HCT116 (cell line): ENCODE data around the gene TMC8. TPM values are rescaled to one million over a fixed set of nuclear protein-coding genes. Genes with fewer than 3 reads are reported as not detected.

Experiments
- ATAC-seq: fragments of 200-7000 bp; cut with Tn5 transposase; 2 replicates; pipeline ENCODE4 v1.9.1; 2020; ENCODE audit warnings: mild to moderate bottlenecking, moderate library complexity
- BruUV-seq: library from RNA; stranded (reverse); fragments of 400-500 nt; replicated peaks from 2 replicates; lab custom pipeline; 2021; lab: Mats Ljungman, UMichigan
- CTCF ChIA-PET: fragments of 300-600 bp; sonication (Branson Sonifier 250); formaldehyde crosslinking; loops from one replicate; lab custom pipeline; 2021; ENCODE audit warnings: antibody characterized with exemption; lab: Charles Lee
- POLR2A ChIA-PET: fragments of 300-600, 350-600 bp; sonication (Branson Sonifier 250); formaldehyde crosslinking; loops from one replicate; lab custom pipeline; 2021; ENCODE audit warnings: antibody characterized with exemption; lab: Charles Lee
- RAD21 ChIA-PET, 2 experiments: fragments of 300-600 bp; sonication (Branson Sonifier 250); formaldehyde crosslinking; loops; one replicate each; lab custom pipeline; 2023; ENCODE audit warnings: low total read pairs in 2 of 2; ENCODE audit not compliant: uncharacterized antibody in 2 of 2, unreplicated experiment in 2 of 2, low non-redundant PET in 1 of 2; lab: Charles Lee
- DNase-seq: peaks from one replicate; pipeline ENCODE4 v3.0.0-alpha.2; 2010; ENCODE audit warnings: low read depth, low spot score
- H2AFZ ChIP-seq: fragments of 200-600 bp; shearing (Covaris generic), sonication (generic); 2 replicates; pipeline ENCODE4 v1.6.1; 2017; ENCODE audit warnings: low read depth, mixed run types, mixed read lengths, antibody characterized with exemption, low read length; ENCODE audit not compliant: poor library complexity, severe bottlenecking
- H3K27ac ChIP-seq: 2 replicates; pipeline ENCODE4 v1.5.1; 2012; ENCODE audit warnings: low read depth, low read length
- H3K27me3 ChIP-seq: fragments of 200-600 bp; sonication (generic); 2 replicates; pipeline ENCODE4 v1.6.1; 2016; ENCODE audit warnings: mixed run types, low read length, mixed read lengths; ENCODE audit not compliant: insufficient read depth
- H3K36me3 ChIP-seq, 2 experiments: fragments of 200-500 bp in 1 of 2; fragments of 200-600 bp in 1 of 2; sonication (Bioruptor generic) in 1 of 2; sonication (generic) in 1 of 2; 2 replicates each; pipeline versions ENCODE4 v1.5.1 to v1.6.1; 2014 to 2016; ENCODE audit warnings: low read length in 2 of 2, inconsistent platforms in 1 of 2, mixed read lengths in 1 of 2, mixed run types in 1 of 2; ENCODE audit not compliant: insufficient read depth in 2 of 2, control insufficient read depth in 1 of 2
- H3K4me1 ChIP-seq, 2 experiments: fragments of 200-600 bp in 1 of 2; sonication (generic) in 1 of 2; 2 replicates each; pipeline versions ENCODE4 v1.5.1 to v1.6.1; 2012 to 2017; ENCODE audit warnings: low read length in 2 of 2, inconsistent platforms in 1 of 2, mild to moderate bottlenecking in 1 of 2, mixed read lengths in 1 of 2, mixed run types in 1 of 2, moderate library complexity in 1 of 2; ENCODE audit not compliant: insufficient read depth in 2 of 2, control insufficient read depth in 1 of 2
- H3K4me2 ChIP-seq: fragments of 200-600 bp; sonication (generic); 2 replicates; pipeline ENCODE4 v1.6.1; 2017; ENCODE audit warnings: mixed run types, low read length, mixed read lengths
- H3K4me3 ChIP-seq, 2 experiments: fragments of 200-600 bp in 1 of 2; sonication (generic) in 1 of 2; replicated peaks in 1 of 2; 2 replicates each; pipeline ENCODE4 v1.5.1; 2011 to 2016; ENCODE audit warnings: low read length in 2 of 2, control low read depth in 1 of 2, low read depth in 1 of 2, mild to moderate bottlenecking in 1 of 2, mixed read lengths in 1 of 2, mixed run types in 1 of 2
- H3K79me2 ChIP-seq: fragments of 200-600 bp; sonication (generic); 2 replicates; pipeline ENCODE4 v1.6.1; 2017; ENCODE audit warnings: mild to moderate bottlenecking, mixed run types, low read length, moderate library complexity, mixed read lengths; ENCODE audit not compliant: insufficient read depth
- H3K9ac ChIP-seq: fragments of 200-600 bp; sonication (generic); 2 replicates; pipeline ENCODE4 v1.6.1; 2016; ENCODE audit warnings: low read length, mixed read lengths
- H3K9me2 ChIP-seq: fragments of 200-600 bp; sonication (generic), shearing (Covaris generic); 2 replicates; pipeline ENCODE4 v1.6.1; 2017; ENCODE audit warnings: mixed run types, mild to moderate bottlenecking, moderate library complexity; ENCODE audit not compliant: insufficient read depth
- H3K9me3 ChIP-seq, 2 experiments: fragments of 200-500 bp in 1 of 2; fragments of 200-600 bp in 1 of 2; sonication (Bioruptor generic) in 1 of 2; sonication (generic) in 1 of 2; 2 replicates each; pipeline ENCODE4 v1.6.1; 2014 to 2017; ENCODE audit warnings: low read length in 2 of 2, mixed read lengths in 2 of 2, inconsistent platforms in 1 of 2, low read depth in 1 of 2, mild to moderate bottlenecking in 1 of 2, mixed run types in 1 of 2, moderate library complexity in 1 of 2; ENCODE audit not compliant: control insufficient read depth in 1 of 2, insufficient read depth in 1 of 2
- H4K20me1 ChIP-seq: fragments of 200-600 bp; sonication (generic), shearing (Covaris generic); 2 replicates; pipeline ENCODE4 v1.6.1; 2017; ENCODE audit warnings: mixed run types, mild to moderate bottlenecking, moderate library complexity; ENCODE audit not compliant: insufficient read depth
- CBX3 ChIP-seq: IDR thresholded peaks from 2 replicates; pipeline ENCODE4 v1.6.1; 2012; ENCODE audit warnings: low read depth
- EGR1 ChIP-seq: IDR thresholded peaks from 2 replicates; pipeline ENCODE4 v1.6.1; 2012; ENCODE audit warnings: low read depth
- EZH2 ChIP-seq: fragments of 200-600 bp; sonication (generic); IDR thresholded peaks from 2 replicates; pipeline ENCODE4 v1.6.1; 2017; ENCODE audit warnings: antibody characterized with exemption, mixed run types
- EZH2phosphoT487 ChIP-seq: fragments of 200-600 bp; IDR thresholded peaks from 2 replicates; pipeline ENCODE4 v1.6.1; 2018; ENCODE audit warnings: antibody characterized with exemption, borderline replicate concordance
- JUND ChIP-seq: IDR thresholded peaks from 2 replicates; pipeline ENCODE4 v1.6.1; 2012
- POLR2A ChIP-seq: IDR thresholded peaks from 2 replicates; pipeline ENCODE4 v1.7.0; 2011; ENCODE audit warnings: borderline replicate concordance; ENCODE audit not compliant: insufficient read depth, insufficient read length; ENCODE audit errors: extremely low read depth
- POLR2AphosphoS5 ChIP-seq: IDR thresholded peaks from 2 replicates; pipeline ENCODE4 v1.6.1; 2011; ENCODE audit warnings: mild to moderate bottlenecking, low read depth, low read length, moderate library complexity
- SP1 ChIP-seq: IDR thresholded peaks from 2 replicates; pipeline ENCODE4 v1.6.1; 2012; ENCODE audit warnings: low read depth
- SRF ChIP-seq: IDR thresholded peaks from 2 replicates; pipeline ENCODE4 v1.6.1; 2012; ENCODE audit warnings: low read depth
- TCF7L2 ChIP-seq: IDR thresholded peaks from 2 replicates; pipeline ENCODE4 v1.7.0; 2011; ENCODE audit warnings: borderline replicate concordance, inconsistent platforms; ENCODE audit not compliant: insufficient read depth, insufficient read length; ENCODE audit errors: extremely low read depth
- ZFX ChIP-seq: fragments of 450-650 bp; IDR thresholded peaks from 2 replicates; pipeline ENCODE4 v1.6.1; 2017
- intact Hi-C: fragments of 100-400 bp; cut with micrococcal nuclease; formaldehyde crosslinking; loops from 2 replicates; pipeline ENCODE4 v1.10.0; 2022
- total RNA-seq: library from RNA; stranded (reverse); gene quantifications from one replicate; pipeline ENCODE4 v1.2.1, GENCODE V29; 2021; ENCODE audit not compliant: unreplicated experiment
- TF ChIP-seq, protein P1 (sequence below): IDR thresholded peaks from 2 replicates; pipeline ENCODE4 v1.6.1; 2012
- TF ChIP-seq, protein P2 (sequence below): IDR thresholded peaks from 2 replicates; pipeline ENCODE4 v1.6.1; 2011; ENCODE audit warnings: mild to moderate bottlenecking, low read length, moderate library complexity; ENCODE audit not compliant: insufficient replicate concordance; ENCODE audit errors: extremely low read depth

TMC8 gene
- total RNA-seq, 1 experiment from 2014 or later: 7.8 TPM

DNA sequence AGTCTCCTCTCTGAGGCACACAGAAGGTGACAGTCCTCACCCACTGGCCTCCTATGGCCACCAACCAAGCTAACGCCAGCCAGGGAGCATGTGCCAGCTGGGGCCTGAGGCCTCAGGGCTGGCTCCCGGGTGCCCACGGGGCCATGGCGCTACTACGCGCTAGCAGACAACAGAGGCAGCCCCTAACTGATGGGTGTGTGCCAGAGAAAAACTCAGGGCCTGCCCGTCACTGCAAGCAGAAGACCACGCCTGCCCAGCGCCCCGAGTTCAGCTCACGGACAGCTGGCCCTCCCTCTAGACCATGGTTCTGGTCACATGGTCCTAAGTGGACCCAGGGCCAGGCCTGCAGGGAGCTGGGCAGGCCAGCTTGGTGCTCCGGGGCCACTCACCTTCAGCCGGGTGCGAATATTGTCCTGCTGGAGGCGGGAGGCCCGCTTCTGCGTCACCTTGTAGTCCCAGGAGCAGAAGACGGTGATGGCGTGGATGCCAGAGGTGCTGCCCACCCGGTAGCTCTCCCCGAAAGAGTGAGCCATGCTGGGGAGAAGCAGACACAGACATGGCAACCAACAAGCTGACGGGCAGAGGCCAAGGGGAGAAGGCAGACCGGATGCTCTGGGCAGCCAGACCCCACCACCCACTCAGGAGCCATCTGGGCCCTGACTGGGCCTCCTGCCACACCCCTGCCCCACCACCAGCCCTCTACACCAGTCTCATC is 8.2 kb upstream of the TMC8 start (continued):
- no peak for TF ChIP-seq SP1
- no peak for TF ChIP-seq CBX3
- TF ChIP-seq JUND: no peak

DNA sequence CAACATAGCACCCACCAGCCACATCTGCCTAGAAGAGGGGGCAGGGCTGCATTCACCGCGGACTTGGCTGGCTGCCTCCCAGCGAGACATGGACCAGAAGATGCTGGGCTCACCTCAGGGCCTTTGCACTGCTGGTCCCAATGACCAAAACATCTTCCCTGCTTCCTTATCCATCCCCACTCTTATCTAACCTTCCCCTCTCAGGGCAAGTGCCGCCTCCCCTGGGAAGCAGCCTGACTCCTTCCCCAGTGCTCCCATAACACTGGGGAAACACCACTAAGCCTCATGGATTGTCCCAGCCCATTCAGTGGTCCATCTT is 7.7 kb upstream of the TMC8 start:
- ChIA-PET CTCF (no interaction called here), POLR2A (no interaction called here), RAD21 (no interaction called here)
- ATAC-seq: no peak
- H3K4me3 ChIP-seq: no peak overlapping the region
- peaks cover 5 to 14% of the 10 kb centered on the region in 2 experiments; a peak in 3 of 4 replicates for H3K4me1 ChIP-seq
- intact Hi-C loops: no loop called here
- no peaks in the 10 kb centered on the region for H3K27me3 ChIP-seq
- no peak overlapping the region for H3K27ac ChIP-seq
- peaks cover 5 to 27% of the 10 kb centered on the region in 2 experiments; a peak in 3 of 4 replicates for H3K36me3 ChIP-seq
- H3K9me2 ChIP-seq: no peaks in the 10 kb centered on the region
- H3K4me2 ChIP-seq: no peak overlapping the region
- H2AFZ ChIP-seq: no peak overlapping the region
- TF ChIP-seq EGR1: no peak
- TF ChIP-seq, protein P1, sequence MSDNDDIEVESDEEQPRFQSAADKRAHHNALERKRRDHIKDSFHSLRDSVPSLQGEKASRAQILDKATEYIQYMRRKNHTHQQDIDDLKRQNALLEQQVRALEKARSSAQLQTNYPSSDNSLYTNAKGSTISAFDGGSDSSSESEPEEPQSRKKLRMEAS: no peak
- no peak for TF ChIP-seq SP1
- no peak for TF ChIP-seq ZFX
- TF ChIP-seq JUND: no peak
- TF ChIP-seq EZH2phosphoT487: no peak
- TF ChIP-seq EZH2: no peak
- no peak for TF ChIP-seq POLR2A
- TF ChIP-seq POLR2AphosphoS5: no peak
- TF ChIP-seq, protein P2, sequence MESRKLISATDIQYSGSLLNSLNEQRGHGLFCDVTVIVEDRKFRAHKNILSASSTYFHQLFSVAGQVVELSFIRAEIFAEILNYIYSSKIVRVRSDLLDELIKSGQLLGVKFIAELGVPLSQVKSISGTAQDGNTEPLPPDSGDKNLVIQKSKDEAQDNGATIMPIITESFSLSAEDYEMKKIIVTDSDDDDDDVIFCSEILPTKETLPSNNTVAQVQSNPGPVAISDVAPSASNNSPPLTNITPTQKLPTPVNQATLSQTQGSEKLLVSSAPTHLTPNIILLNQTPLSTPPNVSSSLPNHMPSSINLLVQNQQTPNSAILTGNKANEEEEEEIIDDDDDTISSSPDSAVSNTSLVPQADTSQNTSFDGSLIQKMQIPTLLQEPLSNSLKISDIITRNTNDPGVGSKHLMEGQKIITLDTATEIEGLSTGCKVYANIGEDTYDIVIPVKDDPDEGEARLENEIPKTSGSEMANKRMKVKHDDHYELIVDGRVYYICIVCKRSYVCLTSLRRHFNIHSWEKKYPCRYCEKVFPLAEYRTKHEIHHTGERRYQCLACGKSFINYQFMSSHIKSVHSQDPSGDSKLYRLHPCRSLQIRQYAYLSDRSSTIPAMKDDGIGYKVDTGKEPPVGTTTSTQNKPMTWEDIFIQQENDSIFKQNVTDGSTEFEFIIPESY: no peak
- no peak for TF ChIP-seq SRF
- TF ChIP-seq CBX3: no peak
- TF ChIP-seq TCF7L2: no peak
- TF ChIP-seq, all 23 proteins: peak for 0
- peaks cover 16% of the 10 kb centered on the region; the same call in 1 of the 2 replicates for H3K79me2 ChIP-seq
- no peak overlapping the region for H3K9ac ChIP-seq
- no peak for DNase-seq
- no peaks in the 10 kb centered on the region for H4K20me1 ChIP-seq
- no TSS peak for BruUV-seq
- no peaks in the 10 kb centered on the region for H3K9me3 ChIP-seq
